HepG2 (cell line): ENCODE data around the gene DYSF. TPM values are rescaled to one million over a fixed set of nuclear protein-coding genes. Genes with fewer than 3 reads are reported as not detected.
A peak's percentile ranks its signal among the peaks of the same experiment; 100 is the strongest.

Source experiments
- ATAC-seq: fragments of 200-7000 bp; cut with Tn5 transposase; 3 replicates; pipeline ENCODE4 v1.9.1; 2020; ENCODE audit warnings: mild to moderate bottlenecking, moderate library complexity
- BruUV-seq: library from RNA; stranded (reverse); fragments of 400-500 nt; replicated peaks from 2 replicates; lab custom pipeline; 2021; lab: Mats Ljungman, UMichigan
- CTCF ChIA-PET: fragments of 300-600 bp; formaldehyde crosslinking; extraction: SDS; loops from one replicate; lab custom pipeline; 2021; ENCODE audit warnings: low total read pairs, inconsistent platforms, low intra/inter-chr PET ratio; lab: Yijun Ruan, JAX
- POLR2A ChIA-PET: fragments of 350-600 bp; sonication (Branson Sonifier 250); formaldehyde crosslinking; loops from one replicate; lab custom pipeline; 2020; ENCODE audit warnings: antibody characterized with exemption, inconsistent platforms; lab: Yijun Ruan, JAX
- DNase-seq: peaks from one replicate; pipeline ENCODE4 v3.0.0-alpha.2; 2015; ENCODE audit warnings: low spot score
- FAIRE-seq: peaks from 3 replicates; lab custom pipeline; 2011; peaks lifted over from hg19 to GRCh38; lab: Jason Lieb, UNC
- H2AFZ ChIP-seq: one replicate; pipeline ENCODE4 v1.6.1; 2011; ENCODE audit warnings: low read length, inconsistent platforms
- H3K27ac ChIP-seq: fragments of 300-600 bp; 3 replicates; pipeline ENCODE4 v1.8.0; 2011; ENCODE audit warnings: mixed run types, mild to moderate bottlenecking, mixed read lengths, low read length, inconsistent platforms; ENCODE audit not compliant: insufficient read depth; ENCODE audit errors: extremely low read length
- H3K27me3 ChIP-seq, 2 experiments: fragments of 200-600 bp in 1 of 2; 2 replicates in 1 of 2; 3 replicates in 1 of 2; pipeline versions ENCODE4 v1.6.0 to v1.8.0; 2011; ENCODE audit warnings: low read length in 2 of 2, mild to moderate bottlenecking in 2 of 2, moderate library complexity in 2 of 2, inconsistent platforms in 1 of 2; ENCODE audit not compliant: insufficient read depth in 2 of 2, control insufficient read depth in 1 of 2
- H3K36me3 ChIP-seq, 2 experiments: fragments of 200-600 bp in 1 of 2; replicated peaks in 1 of 2; 2 replicates in 1 of 2; 3 replicates in 1 of 2; pipeline versions ENCODE4 v1.5.1 to v1.8.0; 2011; ENCODE audit warnings: low read length in 2 of 2, inconsistent platforms in 1 of 2; ENCODE audit not compliant: insufficient read depth in 2 of 2, control insufficient read depth in 1 of 2
- H3K4me1 ChIP-seq: 2 replicates; pipeline ENCODE4 v1.5.1; 2012; ENCODE audit warnings: low read length, inconsistent platforms; ENCODE audit not compliant: insufficient read depth
- H3K4me2 ChIP-seq: 2 replicates; pipeline ENCODE4 v1.6.0; 2011; ENCODE audit warnings: low read depth, low read length, inconsistent platforms
- H3K4me3 ChIP-seq, 3 experiments: fragments of 200-600 bp in 1 of 3; sonication (generic), shearing (Covaris generic) in 1 of 3; replicated peaks in 1 of 3; 2 replicates each; pipeline ENCODE4 v1.5.1; 2011 to 2016; ENCODE audit warnings: low read length in 3 of 3, inconsistent platforms in 2 of 3, low read depth in 2 of 3, mild to moderate bottlenecking in 2 of 3, control low read depth in 1 of 3, mixed read lengths in 1 of 3; ENCODE audit not compliant: insufficient read depth in 1 of 3
- H3K79me2 ChIP-seq: one replicate; pipeline ENCODE4 v1.6.1; 2011; ENCODE audit warnings: low read length, inconsistent platforms; ENCODE audit not compliant: insufficient read depth
- H3K9ac ChIP-seq: 2 replicates; pipeline ENCODE4 v1.6.0; 2011; ENCODE audit warnings: mild to moderate bottlenecking, low read depth, low read length, inconsistent platforms; ENCODE audit not compliant: insufficient read depth
- H3K9me3 ChIP-seq: 2 replicates; pipeline ENCODE4 v1.5.1; 2012; ENCODE audit warnings: mild to moderate bottlenecking, low read length
- H4K20me1 ChIP-seq: 2 replicates; pipeline ENCODE4 v1.6.0; 2011; ENCODE audit warnings: inconsistent platforms, mild to moderate bottlenecking, low read length, moderate library complexity; ENCODE audit not compliant: insufficient read depth
- ARID5B ChIP-seq: IDR thresholded peaks from 2 replicates; pipeline ENCODE4 v1.4.0; 2020; ENCODE audit warnings: mild to moderate bottlenecking, missing genetic modification reagents
- BRF2 ChIP-seq: sonication (generic); formaldehyde crosslinking; IDR thresholded peaks from 2 replicates; pipeline ENCODE4 v1.8.1; 2022; ENCODE audit warnings: mild to moderate bottlenecking, missing genetic modification reagents
- ELF1 ChIP-seq: sonication (generic); formaldehyde crosslinking; IDR thresholded peaks from 2 replicates; pipeline ENCODE4 v1.4.0; 2020; ENCODE audit warnings: missing genetic modification reagents
- FOSL2 ChIP-seq: sonication (generic); formaldehyde crosslinking; IDR thresholded peaks from 2 replicates; pipeline ENCODE4 v1.4.0; 2020; ENCODE audit warnings: missing genetic modification reagents
- MAX ChIP-seq: IDR thresholded peaks from 2 replicates; pipeline ENCODE4 v1.6.1; 2012; ENCODE audit warnings: inconsistent platforms
- NR2C2 ChIP-seq: sonication (generic); formaldehyde crosslinking; IDR thresholded peaks from 2 replicates; pipeline ENCODE4 v1.4.0; 2020; ENCODE audit warnings: missing genetic modification reagents, mild to moderate bottlenecking, moderate library complexity, borderline replicate concordance
- RARA ChIP-seq: IDR thresholded peaks from 2 replicates; pipeline ENCODE4 v1.6.1; 2016; ENCODE audit warnings: missing genetic modification reagents, missing compliant biosample characterization
- SOX5 ChIP-seq: IDR thresholded peaks from 2 replicates; pipeline ENCODE4 v1.6.1; 2016; ENCODE audit warnings: borderline replicate concordance
- UBTF ChIP-seq: sonication (generic); formaldehyde crosslinking; IDR thresholded peaks from 2 replicates; pipeline ENCODE4 v1.4.0; 2020; ENCODE audit warnings: mild to moderate bottlenecking, missing genetic modification reagents
- WGBS: methylation state at CpG from one replicate; pipeline ENCODE4 v1.1.6; 2017; ENCODE audit warnings: low lambda C conversion rate; 5-methylcytosine and 5-hydroxymethylcytosine counted together
- in situ Hi-C: cut with HindIII; loops from 2 replicates; pipeline ENCODE4 v1.10.0; 2017; ENCODE audit warnings: low pct_unique_long_range_greater_than_20kb; ENCODE audit not compliant: extremely low pct_ligation_motif_present
- intact Hi-C: fragments of 100-400 bp; cut with micrococcal nuclease; formaldehyde crosslinking; loops from one replicate; pipeline ENCODE4 v1.10.0; 2022; ENCODE audit not compliant: unreplicated experiment
- polyA plus RNA-seq, 8 experiments: library from polyadenylated mRNA; depleted of rRNA in 3 of 8; stranded (reverse) in 7 of 8; unstranded in 1 of 8; fragments of >200 nt; fragmentation: Illumina TruSeq in 4 of 8; extraction: Trizol in 4 of 8; gene quantifications; 2 replicates each; pipeline versions ENCODE4 v1.2.1 to v1.2.3, GENCODE V29; 2011 to 2016; ENCODE audit warnings: low read depth in 4 of 8, missing spikeins in 1 of 8, mixed read lengths in 1 of 8; ENCODE audit not compliant: insufficient read depth in 1 of 8
- total RNA-seq, 5 experiments: library from RNA; depleted of rRNA; stranded (reverse); fragments of >200 nt; fragmentation: Illumina TruSeq; extraction: Trizol; gene quantifications; 2 replicates each; pipeline ENCODE4 v1.2.3, GENCODE V29; 2016; ENCODE audit warnings: low read depth in 1 of 5
- TF ChIP-seq, protein P1 (sequence below): sonication (generic); IDR thresholded peaks from 2 replicates; pipeline ENCODE4 v1.6.1; 2016; ENCODE audit warnings: low read depth, borderline replicate concordance
- TF ChIP-seq, protein P2 (sequence below): sonication (generic); formaldehyde crosslinking; IDR thresholded peaks from 2 replicates; pipeline ENCODE4 v1.9.0; 2022; ENCODE audit warnings: low read depth, missing genetic modification reagents

DYSF gene
- total and polyA plus RNA-seq, 2 of the 13 experiments (the other 11 are each of a cell fraction or from before 2014, with no cell fraction given), result 0.15 to 2.4 TPM

DNA sequence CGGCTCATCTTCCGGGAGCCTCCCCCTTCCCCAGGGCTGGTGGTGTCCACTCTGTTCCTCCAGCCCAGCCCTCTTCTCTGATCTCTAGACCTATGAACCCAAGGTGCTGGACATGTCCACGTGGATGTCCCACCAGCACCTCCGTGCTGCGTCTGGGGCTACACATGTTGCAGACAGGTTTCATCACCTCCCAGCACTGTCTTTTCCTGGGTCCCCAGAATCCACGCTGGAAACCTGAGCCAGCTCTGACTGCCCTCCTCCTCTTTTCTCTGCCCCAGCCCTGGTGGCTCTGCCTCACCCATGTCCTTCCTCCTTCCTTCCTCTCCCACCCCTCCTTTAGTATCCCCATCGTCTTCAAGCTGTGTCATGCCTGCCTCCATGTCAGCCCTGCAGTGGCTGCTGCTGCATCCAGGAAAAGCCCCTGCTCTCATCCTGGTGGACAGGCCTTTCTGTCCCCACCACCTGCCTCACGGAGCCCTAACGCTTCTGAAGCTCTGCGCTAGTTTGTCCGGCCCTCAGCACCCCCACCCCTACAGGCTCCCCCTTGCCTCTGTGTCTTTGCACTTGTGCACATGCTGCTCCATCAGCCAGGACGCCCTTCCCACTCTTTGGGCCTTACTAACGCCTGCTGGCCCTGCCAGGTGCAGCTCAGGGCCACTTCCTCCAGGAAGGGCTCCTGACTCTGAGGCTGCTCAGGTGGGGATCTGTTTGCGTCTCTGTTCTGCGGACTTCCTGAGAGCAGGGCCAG lies 105.9 kb downstream of the DYSF start:
- FAIRE-seq (no peak), ATAC-seq (peak; percentile 10; the same call in 2 of the 3 replicates), DNase-seq (no peak)
- peaks cover 0 to 5% of the 10 kb centered on the region in 2 experiments; a peak in 3 of 5 replicates for H3K27me3 ChIP-seq
- 47% methylated on average over 15 of the region's 15 CpGs for WGBS
- intact Hi-C loops, result no loop called here
- no peak overlapping the region for H3K27ac ChIP-seq
- no peak overlapping the region for H2AFZ ChIP-seq
- H3K79me2 ChIP-seq, result no peaks in the 10 kb centered on the region
- in situ Hi-C loops, result no loop called here
- no peaks in the 10 kb centered on the region for H3K36me3 ChIP-seq
- peak overlapping the region; percentile 50; the same call in 1 of the 2 replicates for H3K9ac ChIP-seq
- peaks cover 72% of the 10 kb centered on the region for H3K4me1 ChIP-seq
- no TSS peak for BruUV-seq
- peak overlapping the region in 1 of 3 experiments; percentile 49; a peak in 1 of 6 replicates for H3K4me3 ChIP-seq
- no peaks in the 10 kb centered on the region for H3K9me3 ChIP-seq
- CTCF ChIA-PET, result no interaction called here
- peak overlapping the region; percentile 61 for H3K4me2 ChIP-seq
- POLR2A ChIA-PET, result no interaction called here
- H4K20me1 ChIP-seq, result no peaks in the 10 kb centered on the region
- TF ChIP-seq, protein P1, sequence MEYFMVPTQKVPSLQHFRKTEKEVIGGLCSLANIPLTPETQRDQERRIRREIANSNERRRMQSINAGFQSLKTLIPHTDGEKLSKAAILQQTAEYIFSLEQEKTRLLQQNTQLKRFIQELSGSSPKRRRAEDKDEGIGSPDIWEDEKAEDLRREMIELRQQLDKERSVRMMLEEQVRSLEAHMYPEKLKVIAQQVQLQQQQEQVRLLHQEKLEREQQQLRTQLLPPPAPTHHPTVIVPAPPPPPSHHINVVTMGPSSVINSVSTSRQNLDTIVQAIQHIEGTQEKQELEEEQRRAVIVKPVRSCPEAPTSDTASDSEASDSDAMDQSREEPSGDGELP, result peak; percentile 46; the same call in 1 of the 2 replicates
- TF ChIP-seq ELF1 (CRISPR knock-in tag) (peak; percentile 65), BRF2 (CRISPR knock-in tag) (no peak), FOSL2 (CRISPR knock-in tag) (peak; percentile 51), SOX5 (CRISPR knock-in tag) (peak; percentile 41; the same call in 1 of the 2 replicates), UBTF (CRISPR knock-in tag) (peak; percentile 45; the same call in 1 of the 2 replicates), RARA (CRISPR knock-in tag) (peak; percentile 42; the same call in 1 of the 2 replicates), MAX (peak; percentile 76), ARID5B (CRISPR knock-in tag) (peak; percentile 38; the same call in 1 of the 2 replicates), NR2C2 (CRISPR knock-in tag) (peak; percentile 61; the same call in 1 of the 2 replicates)
- TF ChIP-seq, protein P2, sequence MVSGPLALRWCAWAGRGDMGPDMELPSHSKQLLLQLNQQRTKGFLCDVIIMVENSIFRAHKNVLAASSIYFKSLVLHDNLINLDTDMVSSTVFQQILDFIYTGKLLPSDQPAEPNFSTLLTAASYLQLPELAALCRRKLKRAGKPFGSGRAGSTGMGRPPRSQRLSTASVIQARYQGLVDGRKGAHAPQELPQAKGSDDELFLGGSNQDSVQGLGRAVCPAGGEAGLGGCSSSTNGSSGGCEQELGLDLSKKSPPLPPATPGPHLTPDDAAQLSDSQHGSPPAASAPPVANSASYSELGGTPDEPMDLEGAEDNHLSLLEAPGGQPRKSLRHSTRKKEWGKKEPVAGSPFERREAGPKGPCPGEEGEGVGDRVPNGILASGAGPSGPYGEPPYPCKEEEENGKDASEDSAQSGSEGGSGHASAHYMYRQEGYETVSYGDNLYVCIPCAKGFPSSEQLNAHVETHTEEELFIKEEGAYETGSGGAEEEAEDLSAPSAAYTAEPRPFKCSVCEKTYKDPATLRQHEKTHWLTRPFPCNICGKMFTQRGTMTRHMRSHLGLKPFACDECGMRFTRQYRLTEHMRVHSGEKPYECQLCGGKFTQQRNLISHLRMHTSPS (CRISPR knock-in tag), result no peak
